Sigmoid colon (tissue), 7 donors: ENCODE data around the gene RTTN. TPM values are rescaled to one million over a fixed set of nuclear protein-coding genes. Genes with fewer than 3 reads are reported as not detected.

Experiments
- DNase-seq: peaks from one replicate; pipeline ENCODE4 v3.0.0-alpha.2; 2019
- H3K27ac ChIP-seq, 4 donors: fragments of 200-600 bp; sonication (generic); one replicate each; pipeline ENCODE4 v1.5.1; 2016 to 2019; ENCODE audit warnings: mild to moderate bottlenecking in 1 of 4
- H3K27me3 ChIP-seq, 3 donors: fragments of 200-600 bp; sonication (generic); one replicate each; pipeline ENCODE4 v1.5.1; 2019; ENCODE audit warnings: mild to moderate bottlenecking in 1 of 3
- H3K36me3 ChIP-seq, 4 donors: fragments of 200-600 bp; sonication (generic); one replicate each; pipeline ENCODE4 v1.5.1; 2016 to 2019
- H3K4me1 ChIP-seq, 4 donors: fragments of 200-600 bp; sonication (generic); one replicate each; pipeline ENCODE4 v1.5.1; 2017 to 2019
- H3K4me3 ChIP-seq, 4 donors: fragments of 200-600 bp; sonication (generic); one replicate each; pipeline ENCODE4 v1.5.1; 2017 to 2019; ENCODE audit warnings: mild to moderate bottlenecking in 2 of 4, moderate library complexity in 1 of 4
- H3K9me3 ChIP-seq, 4 donors: fragments of 200-600 bp in 3 of 4; sonication (generic) in 3 of 4; one replicate each; pipeline versions ENCODE4 v1.5.1 to v1.6.1; 2013 to 2019
- CTCF ChIP-seq, 4 experiments: fragments of 450-650 bp in 3 of 4; fragments of 200-600 bp in 1 of 4; IDR thresholded peaks; one replicate each; pipeline ENCODE4 v1.5.1; 2016 to 2019; ENCODE audit warnings: antibody characterized with exemption in 4 of 4, mild to moderate bottlenecking in 3 of 4, moderate library complexity in 2 of 4
- EP300 ChIP-seq, 4 donors: sonication (generic); formaldehyde crosslinking; IDR thresholded peaks; one replicate each; pipeline ENCODE4 v1.6.1; 2017; ENCODE audit warnings: antibody characterized with exemption in 4 of 4
- POLR2A ChIP-seq, 2 donors: fragments of 450-650 bp; IDR thresholded peaks; one replicate each; pipeline ENCODE4 v1.6.1; 2016; ENCODE audit warnings: antibody characterized with exemption in 2 of 2, mild to moderate bottlenecking in 2 of 2, moderate library complexity in 2 of 2
- POLR2AphosphoS5 ChIP-seq, 4 donors: sonication (generic); formaldehyde crosslinking; IDR thresholded peaks; one replicate each; pipeline ENCODE4 v1.6.1; 2017; ENCODE audit warnings: antibody characterized with exemption in 4 of 4
- WGBS, 2 donors: extraction: QIAGEN DNeasy Blood & Tissue Kit; methylation state at CpG; one replicate each; pipeline ENCODE4 v1.1.7; 2013; 5-methylcytosine and 5-hydroxymethylcytosine counted together
- intact Hi-C: fragments of 100-400 bp; cut with DNase I; formaldehyde crosslinking; loops from one replicate; pipeline ENCODE4 v1.15.1; 2023
- polyA plus RNA-seq, 3 donors: library from polyadenylated mRNA; stranded (reverse); fragments of 200-250 nt; gene quantifications; one replicate each; pipeline ENCODE4 v1.2.3, GENCODE V29; 2013
- total RNA-seq, 4 donors: library from RNA; depleted of rRNA; stranded (reverse); fragments of >200 nt; gene quantifications; one replicate each; pipeline ENCODE4 v1.1.0, GENCODE V29; 2016
- donor health status: healthy with polysubstance abuse.
- donor health status: Bipolar disorder and iron deficiency.
- donor health status: healthy.

Gene RTTN
- total and polyA plus RNA-seq, 7 donors = 1.4 to 18.2 (median 11.3) TPM

GRCh38 chr18:70028084-70028483, 177.4 kb downstream of the RTTN start:
- peaks cover 0 to 46% (median 4%) of the 10 kb centered on the region in 4 donors for H3K36me3 ChIP-seq
- 81 to 88% methylated on average over 3 of the region's 3 CpGs for WGBS, 2 donors
- no peak for DNase-seq
- no peak overlapping the region for H3K4me3 ChIP-seq
- H3K4me1 ChIP-seq = no peaks in the 10 kb centered on the region
- no peak for TF ChIP-seq POLR2A (IDR thresholded peaks at IDR 0.05)
- no peak for TF ChIP-seq CTCF (IDR thresholded peaks at IDR 0.05)
- no peak for TF ChIP-seq EP300 (IDR thresholded peaks at IDR 0.05)
- no peak for TF ChIP-seq POLR2AphosphoS5 (IDR thresholded peaks at IDR 0.05)
- no peaks in the 10 kb centered on the region for H3K9me3 ChIP-seq
- H3K27ac ChIP-seq = no peak overlapping the region
- intact Hi-C loops = no loop called here
- no peaks in the 10 kb centered on the region for H3K27me3 ChIP-seq

- Histone ChIP-seq H3K4me1 (no peaks in the 10 kb centered on the region), H3K27ac (no peak overlapping the region), H3K9me3 (no peaks in the 10 kb centered on the region), H3K27me3 (no peaks in the 10 kb centered on the region), H3K4me3 (no peak overlapping the region), H3K36me3 (peaks cover 0 to 65% (median 4%) of the 10 kb centered on the region in 4 donors)
- DNase-seq = no peak
- 85 to 86% methylated on average over 5 of the region's 5 CpGs for WGBS, 2 donors
- intact Hi-C loops = no loop called here
- no peak for TF ChIP-seq POLR2A (IDR thresholded peaks at IDR 0.05)
These were observed 179.9 kb downstream of the RTTN start for GRCh38 chr18:70025580-70025979.

GRCh38 chr18:70024829-70025228, 180.7 kb downstream of the RTTN start:
- no peak for DNase-seq
- peaks cover 0 to 72% (median 4%) of the 10 kb centered on the region in 4 donors for H3K36me3 ChIP-seq
- TF ChIP-seq POLR2AphosphoS5 (IDR thresholded peaks at IDR 0.05) = no peak
- no peak for TF ChIP-seq CTCF (IDR thresholded peaks at IDR 0.05)
- TF ChIP-seq EP300 (IDR thresholded peaks at IDR 0.05) = no peak
- TF ChIP-seq POLR2A (IDR thresholded peaks at IDR 0.05) = no peak
- H3K9me3 ChIP-seq = no peaks in the 10 kb centered on the region
- intact Hi-C loops = no loop called here
- H3K27me3 ChIP-seq = no peaks in the 10 kb centered on the region
- no peaks in the 10 kb centered on the region for H3K4me1 ChIP-seq
- 86 to 96% methylated on average over 3 of the region's 3 CpGs for WGBS, 2 donors
- no peak overlapping the region for H3K4me3 ChIP-seq
- no peak overlapping the region for H3K27ac ChIP-seq

GRCh38 chr18:70024093-70024492, 181.4 kb downstream of the RTTN start:
- Histone ChIP-seq H3K27ac (no peak overlapping the region), H3K9me3 (no peaks in the 10 kb centered on the region), H3K36me3 (peaks cover 0 to 68% (median 4%) of the 10 kb centered on the region in 4 donors), H3K4me3 (no peak overlapping the region), H3K27me3 (no peaks in the 10 kb centered on the region), H3K4me1 (no peaks in the 10 kb centered on the region)
- intact Hi-C loops = no loop called here
- TF ChIP-seq POLR2A (IDR thresholded peaks at IDR 0.05) = no peak
- no peak for TF ChIP-seq EP300 (IDR thresholded peaks at IDR 0.05)
- no peak for TF ChIP-seq CTCF (IDR thresholded peaks at IDR 0.05)
- TF ChIP-seq POLR2AphosphoS5 (IDR thresholded peaks at IDR 0.05) = no peak
- WGBS, 2 donors = 94 to 95% methylated on average over 2 of the region's 2 CpGs
- DNase-seq = no peak

GRCh38 chr18:70022636-70023035, 182.9 kb downstream of the RTTN start:
- H3K27me3 ChIP-seq = no peaks in the 10 kb centered on the region
- H3K9me3 ChIP-seq = no peaks in the 10 kb centered on the region
- no peak overlapping the region for H3K27ac ChIP-seq
- TF ChIP-seq CTCF (IDR thresholded peaks at IDR 0.05) (no peak), EP300 (IDR thresholded peaks at IDR 0.05) (no peak), POLR2A (IDR thresholded peaks at IDR 0.05) (no peak), POLR2AphosphoS5 (IDR thresholded peaks at IDR 0.05) (no peak)
- H3K4me3 ChIP-seq = no peak overlapping the region
- no peak for DNase-seq
- H3K36me3 ChIP-seq = peaks cover 0 to 61% (median 4%) of the 10 kb centered on the region in 4 donors
- H3K4me1 ChIP-seq = no peaks in the 10 kb centered on the region
- intact Hi-C loops = loop anchor here (2.0 kb wide), 1 partner anchor 52 kb away; no protein-coding TSS in a partner anchor
- WGBS, 2 donors = 97% methylated on average over 3 of the region's 3 CpGs
